HG03060 (cell line): ENCODE measurements around the gene NUP107.

Experiments
- ATAC-seq: cut with Tn5 transposase; IDR thresholded peaks from one replicate; pipeline ENCODE4 v1.9.1; 2021; ENCODE audit warnings: low read depth, moderate number of reproducible peaks; ENCODE audit not compliant: unreplicated experiment

The NUP107 gene

GRCh38 chr12:68794653-68795251 lies 108.0 kb downstream of the NUP107 start:
- ATAC-seq, result no peak
